IMR-90 (cell line): ENCODE data around the gene SUCLA2. TPM values are rescaled to one million over a fixed set of nuclear protein-coding genes. Genes with fewer than 3 reads are reported as not detected.
A peak's percentile ranks its signal among the peaks of the same experiment; 100 is the strongest.

Experiments
- ATAC-seq: fragments of 200-7000 bp; cut with Tn5 transposase; 2 replicates; pipeline ENCODE4 v1.9.1; 2020; ENCODE audit warnings: low read depth, mild to moderate bottlenecking, moderate library complexity
- BruUV-seq: library from RNA; stranded (reverse); fragments of 400-500 nt; replicated peaks from 2 replicates; lab custom pipeline; 2021; lab: Mats Ljungman, UMichigan
- CTCF ChIA-PET: fragments of 300-600 bp; formaldehyde crosslinking; extraction: SDS; loops from one replicate; lab custom pipeline; 2021; ENCODE audit warnings: antibody characterized with exemption; lab: Yijun Ruan, JAX
- POLR2A ChIA-PET: fragments of 300-600 bp; sonication (Branson Sonifier 250); formaldehyde crosslinking; loops from one replicate; lab custom pipeline; 2022; ENCODE audit warnings: antibody characterized with exemption; ENCODE audit not compliant: unreplicated experiment; lab: Charles Lee
- DNase-seq: peaks from one replicate; pipeline ENCODE4 v3.0.0; 2013
- H2AFZ ChIP-seq: replicated peaks from 2 replicates; pipeline ENCODE3; 2013; ENCODE audit warnings: low read length, mild to moderate bottlenecking; ENCODE audit not compliant: poor library complexity
- H2AK5ac ChIP-seq: 2 replicates; pipeline ENCODE4 v1.6.1; 2013; ENCODE audit warnings: low read depth, low read length, inconsistent platforms
- H2AK9ac ChIP-seq: replicated peaks from 2 replicates; pipeline ENCODE3; 2013; ENCODE audit warnings: mild to moderate bottlenecking, low read depth, low read length, moderate library complexity; ENCODE audit not compliant: poor library complexity
- H2BK120ac ChIP-seq: 2 replicates; pipeline ENCODE4 v1.6.1; 2013; ENCODE audit warnings: low read depth, low read length, inconsistent platforms
- H2BK15ac ChIP-seq: 3 replicates; pipeline ENCODE4 v1.6.1; 2013; ENCODE audit warnings: low read depth, low read length, inconsistent platforms
- H2BK20ac ChIP-seq: 2 replicates; pipeline ENCODE4 v1.6.1; 2013; ENCODE audit warnings: low read depth, mild to moderate bottlenecking, inconsistent platforms, low read length, moderate library complexity
- H2BK5ac ChIP-seq: 2 replicates; pipeline ENCODE4 v1.6.1; 2013; ENCODE audit warnings: mild to moderate bottlenecking, low read depth, low read length, inconsistent platforms; ENCODE audit not compliant: poor library complexity, severe bottlenecking
- H3K14ac ChIP-seq: replicated peaks from 2 replicates; pipeline ENCODE4 v1.6.1; 2013; ENCODE audit warnings: low read depth, low read length, inconsistent platforms
- H3K18ac ChIP-seq: 2 replicates; pipeline ENCODE4 v1.6.1; 2013; ENCODE audit warnings: low read depth, low read length, control low read depth
- H3K23ac ChIP-seq: 2 replicates; pipeline ENCODE4 v1.6.1; 2013; ENCODE audit warnings: low read depth, low read length, inconsistent platforms
- H3K27ac ChIP-seq: 2 replicates; pipeline ENCODE4 v1.5.1; 2013; ENCODE audit warnings: mild to moderate bottlenecking, control low read depth, low read length; ENCODE audit not compliant: insufficient read depth
- H3K27me3 ChIP-seq: 2 replicates; pipeline ENCODE4 v1.6.1; 2013; ENCODE audit warnings: low read length; ENCODE audit not compliant: control insufficient read depth, insufficient read depth
- H3K36me3 ChIP-seq: 2 replicates; pipeline ENCODE4 v1.6.1; 2013; ENCODE audit warnings: low read length, mixed read lengths; ENCODE audit not compliant: control insufficient read depth, insufficient read depth
- H3K4ac ChIP-seq: 2 replicates; pipeline ENCODE4 v1.6.1; 2013; ENCODE audit warnings: low read depth, low read length, inconsistent platforms
- H3K4me1 ChIP-seq: 2 replicates; pipeline ENCODE4 v1.6.1; 2013; ENCODE audit warnings: low read length, mixed read lengths; ENCODE audit not compliant: control insufficient read depth, insufficient read depth
- H3K4me2 ChIP-seq: 2 replicates; pipeline ENCODE4 v1.6.1; 2013; ENCODE audit warnings: low read depth, mild to moderate bottlenecking, control low read depth, low read length, moderate library complexity
- H3K4me3 ChIP-seq: 2 replicates; pipeline ENCODE4 v1.5.1; 2013; ENCODE audit warnings: low read depth, mild to moderate bottlenecking, control low read depth, low read length, moderate library complexity; ENCODE audit not compliant: insufficient read depth
- H3K56ac ChIP-seq: 2 replicates; pipeline ENCODE4 v1.6.1; 2013; ENCODE audit warnings: low read length, inconsistent platforms; ENCODE audit not compliant: insufficient read depth; ENCODE audit errors: extremely low read depth
- H3K79me1 ChIP-seq, 2 experiments: 2 replicates each; pipeline ENCODE4 v1.6.1; 2013; ENCODE audit warnings: low read length in 2 of 2, inconsistent platforms in 1 of 2, low read depth in 1 of 2
- H3K9ac ChIP-seq: 2 replicates; pipeline ENCODE4 v1.6.1; 2013; ENCODE audit warnings: low read depth, low read length, control low read depth
- H3K9me1 ChIP-seq: 2 replicates; pipeline ENCODE4 v1.6.1; 2013; ENCODE audit warnings: low read length, inconsistent platforms; ENCODE audit not compliant: insufficient read depth
- H3K9me3 ChIP-seq: 2 replicates; pipeline ENCODE4 v1.6.1; 2013; ENCODE audit warnings: low read length; ENCODE audit not compliant: control insufficient read depth, insufficient read depth
- H4K20me1 ChIP-seq: 2 replicates; pipeline ENCODE4 v1.6.1; 2013; ENCODE audit warnings: low read length, inconsistent platforms; ENCODE audit not compliant: insufficient read depth
- H4K5ac ChIP-seq: 2 replicates; pipeline ENCODE4 v1.6.1; 2013; ENCODE audit warnings: mild to moderate bottlenecking, low read depth, low read length, control low read depth
- H4K8ac ChIP-seq, 2 experiments: 2 replicates each; pipeline ENCODE4 v1.6.1; 2013; ENCODE audit warnings: low read depth in 2 of 2, low read length in 2 of 2, control low read depth in 1 of 2, inconsistent platforms in 1 of 2
- H4K91ac ChIP-seq: 2 replicates; pipeline ENCODE4 v1.6.1; 2013; ENCODE audit warnings: low read depth, low read length, inconsistent platforms; ENCODE audit not compliant: insufficient read depth
- CEBPB ChIP-seq: IDR thresholded peaks from 2 replicates; pipeline ENCODE4 v1.6.1; 2012; ENCODE audit warnings: low read depth, low read length, improper control_type of control experiment
- MAZ ChIP-seq: IDR thresholded peaks from 2 replicates; pipeline ENCODE4 v1.6.1; 2012; ENCODE audit warnings: low read depth, mild to moderate bottlenecking, low read length, improper control_type of control experiment, moderate library complexity, borderline replicate concordance
- NFE2L2 ChIP-seq: fragments of 150-350 bp; IDR thresholded peaks from 2 replicates; pipeline ENCODE4 v1.6.1; 2016; ENCODE audit warnings: low read depth, mild to moderate bottlenecking, low read length
- RCOR1 ChIP-seq: IDR thresholded peaks from 2 replicates; pipeline ENCODE4 v1.6.1; 2012; ENCODE audit warnings: mild to moderate bottlenecking, low read length, improper control_type of control experiment; ENCODE audit not compliant: insufficient replicate concordance
- RFX5 ChIP-seq: IDR thresholded peaks from 2 replicates; pipeline ENCODE4 v1.8.0; 2012; ENCODE audit warnings: low read depth, mild to moderate bottlenecking, low read length, moderate library complexity
- SMC3 ChIP-seq: fragments of 150-350 bp; IDR thresholded peaks from 2 replicates; pipeline ENCODE4 v1.6.1; 2016; ENCODE audit warnings: low read depth, mild to moderate bottlenecking, antibody characterized with exemption, low read length, moderate library complexity
- WGBS, 2 experiments: methylation state at CpG; one replicate each; pipeline versions ENCODE4 v1.1.5 to v1.1.7; 2013; ENCODE audit warnings: missing lambda C conversion rate in 2 of 2; ENCODE audit not compliant: insufficient read length in 1 of 2; ENCODE audit errors: extremely low coverage in 2 of 2; 5-methylcytosine and 5-hydroxymethylcytosine counted together
- dilution Hi-C: fragments of 300-500 bp; cut with HindIII; formaldehyde crosslinking; loops from one replicate; pipeline ENCODE4 v1.14.3; 2018; ENCODE audit warnings: low sequenced_read_pairs; ENCODE audit not compliant: unreplicated experiment
- in situ Hi-C: fragments of 300-500 bp; cut with MboI; formaldehyde crosslinking; loops from 3 replicates; pipeline ENCODE4 v1.14.3; 2019; ENCODE audit warnings: low sequenced_read_pairs, inconsistent platforms, mixed read lengths
- intact Hi-C: fragments of 100-400 bp; cut with micrococcal nuclease; formaldehyde crosslinking; loops from 2 replicates; pipeline ENCODE4 v1.10.0; 2022
- polyA plus RNA-seq, 3 experiments: library from polyadenylated mRNA; depleted of rRNA; stranded (reverse); fragments of >200 nt; gene quantifications; 2 replicates each; pipeline ENCODE4 v1.2.3, GENCODE V29; 2012; ENCODE audit warnings: low replicate concordance in 1 of 3
- total RNA-seq: library from RNA; depleted of rRNA; stranded (reverse); fragments of >200 nt; gene quantifications from 2 replicates; pipeline ENCODE4 v1.2.3, GENCODE V29; 2012

SUCLA2 gene
- total and polyA plus RNA-seq, 2 of the 4 experiments (the other 2 are of a cell fraction): 31.5 to 36.1 TPM

GRCh38 chr13:48019796-48020195 lies 18.7 kb upstream of the SUCLA2 start:
- Histone ChIP-seq H2AK5ac (no peak overlapping the region), H4K8ac (no peak overlapping the region), H2AK9ac (no peak overlapping the region), H2BK15ac (no peak overlapping the region), H2BK5ac (no peak overlapping the region), H3K4me1 (no peaks in the 10 kb centered on the region), H3K79me1 (no peaks in the 10 kb centered on the region), H4K5ac (no peak overlapping the region), H3K14ac (no peak overlapping the region), H4K91ac (no peak overlapping the region), H3K4me2 (no peak overlapping the region), H2BK20ac (no peak overlapping the region), H2AFZ (no peak overlapping the region), H3K9ac (no peak overlapping the region), H3K4ac (no peak overlapping the region), H3K27ac (no peak overlapping the region), H3K9me1 (no peaks in the 10 kb centered on the region), H3K36me3 (no peaks in the 10 kb centered on the region), H3K27me3 (no peaks in the 10 kb centered on the region), H3K23ac (no peak overlapping the region), H4K20me1 (no peaks in the 10 kb centered on the region), H2BK120ac (no peak overlapping the region), H3K18ac (no peak overlapping the region), H3K4me3 (no peak overlapping the region), H3K56ac (no peak overlapping the region), H3K9me3 (no peaks in the 10 kb centered on the region)
- WGBS, 2 experiments: no CpG with 5 or more reads among the region's 1 CpG
- no peak for DNase-seq
- POLR2A ChIA-PET: no interaction called here
- no TSS peak for BruUV-seq
- TF ChIP-seq NFE2L2 (no peak), RFX5 (no peak), SMC3 (no peak), RCOR1 (no peak), MAZ (no peak), CEBPB (peak; percentile 82)
- ATAC-seq: no peak
- CTCF ChIA-PET: no interaction called here
- intact Hi-C loops (no loop called here), dilution Hi-C loops (no loop called here), in situ Hi-C loops (no loop called here)
